Trophoblast cell (in vitro differentiated cells and primary cell): ENCODE data around the gene TRAPPC2.
A peak's percentile ranks its signal among the peaks of the same experiment; 100 is the strongest.

Experiments
- DNase-seq, 2 donors: peaks; one replicate each; pipeline ENCODE4 v3.0.0-alpha.2; 2016
- H2AFZ ChIP-seq: 2 replicates; pipeline ENCODE4 v1.6.1; 2013; ENCODE audit warnings: low read length, moderate library complexity, mild to moderate bottlenecking; ENCODE audit not compliant: insufficient read depth, poor library complexity
- H2AK5ac ChIP-seq: 2 replicates; pipeline ENCODE4 v1.6.1; 2013; ENCODE audit warnings: mild to moderate bottlenecking, low read length
- H2BK120ac ChIP-seq: 2 replicates; pipeline ENCODE4 v1.6.1; 2013; ENCODE audit warnings: low read length, mild to moderate bottlenecking, moderate library complexity; ENCODE audit not compliant: insufficient read depth, poor library complexity
- H2BK12ac ChIP-seq: 2 replicates; pipeline ENCODE4 v1.6.1; 2013; ENCODE audit warnings: mild to moderate bottlenecking, low read length, moderate library complexity
- H2BK5ac ChIP-seq: 2 replicates; pipeline ENCODE4 v1.6.1; 2013; ENCODE audit warnings: low read length, low read depth, moderate library complexity, mild to moderate bottlenecking; ENCODE audit not compliant: poor library complexity
- H3K14ac ChIP-seq: 2 replicates; pipeline ENCODE4 v1.6.1; 2013; ENCODE audit warnings: mild to moderate bottlenecking, low read length
- H3K18ac ChIP-seq: 2 replicates; pipeline ENCODE4 v1.6.1; 2013; ENCODE audit warnings: mild to moderate bottlenecking, low read length
- H3K23ac ChIP-seq: 2 replicates; pipeline ENCODE4 v1.6.1; 2013; ENCODE audit warnings: low read length
- H3K27ac ChIP-seq: 2 replicates; pipeline ENCODE4 v1.5.1; 2013; ENCODE audit warnings: low read depth, mild to moderate bottlenecking, inconsistent platforms, low read length, moderate library complexity
- H3K27me3 ChIP-seq: 2 replicates; pipeline ENCODE4 v1.6.1; 2013; ENCODE audit warnings: inconsistent platforms, mild to moderate bottlenecking, low read length, moderate library complexity; ENCODE audit not compliant: insufficient read depth
- H3K36me3 ChIP-seq, 2 experiments: 1 replicate in 1 of 2; 2 replicates in 1 of 2; pipeline ENCODE4 v1.6.1; 2013; ENCODE audit warnings: low read length in 2 of 2, mild to moderate bottlenecking in 2 of 2, moderate library complexity in 1 of 2; ENCODE audit not compliant: insufficient read depth in 2 of 2, control insufficient read depth in 1 of 2
- H3K4ac ChIP-seq: 2 replicates; pipeline ENCODE4 v1.6.1; 2013; ENCODE audit warnings: low read depth, mild to moderate bottlenecking, low read length, moderate library complexity
- H3K4me1 ChIP-seq, 2 experiments: 1 replicate in 1 of 2; 2 replicates in 1 of 2; pipeline ENCODE4 v1.6.1; 2013; ENCODE audit warnings: low read length in 2 of 2, mild to moderate bottlenecking in 2 of 2, moderate library complexity in 1 of 2; ENCODE audit not compliant: insufficient read depth in 2 of 2, control insufficient read depth in 1 of 2
- H3K4me2 ChIP-seq: 2 replicates; pipeline ENCODE4 v1.6.1; 2013; ENCODE audit warnings: inconsistent platforms, mild to moderate bottlenecking, low read length, moderate library complexity
- H3K4me3 ChIP-seq: 2 replicates; pipeline ENCODE4 v1.5.1; 2013; ENCODE audit warnings: mild to moderate bottlenecking, low read depth, low read length, inconsistent platforms
- H3K79me1 ChIP-seq: one replicate; pipeline ENCODE4 v1.6.1; 2013; ENCODE audit warnings: low read length
- H3K79me2 ChIP-seq: 2 replicates; pipeline ENCODE4 v1.6.1; 2013; ENCODE audit warnings: low read length, mild to moderate bottlenecking; ENCODE audit not compliant: control insufficient read depth, insufficient read depth, poor library complexity
- H3K9ac ChIP-seq: 2 replicates; pipeline ENCODE4 v1.6.1; 2013; ENCODE audit warnings: mild to moderate bottlenecking, low read length
- H3K9me3 ChIP-seq: 2 replicates; pipeline ENCODE4 v1.6.1; 2013; ENCODE audit warnings: low read depth, mild to moderate bottlenecking, control low read depth, inconsistent platforms, low read length; ENCODE audit not compliant: insufficient read depth
- H4K12ac ChIP-seq: 2 replicates; pipeline ENCODE4 v1.6.1; 2013; ENCODE audit warnings: low read depth, mild to moderate bottlenecking, low read length, moderate library complexity
- H4K8ac ChIP-seq: 2 replicates; pipeline ENCODE4 v1.6.1; 2013; ENCODE audit warnings: low read depth, mild to moderate bottlenecking, low read length, moderate library complexity
- H4K91ac ChIP-seq: one replicate; pipeline ENCODE4 v1.6.1; 2013; ENCODE audit warnings: low read depth, mild to moderate bottlenecking, low read length, moderate library complexity
- WGBS: extraction: QIAGEN DNeasy Blood & Tissue Kit; methylation state at CpG from one replicate; pipeline ENCODE4 v1.1.7; 2013; ENCODE audit warnings: missing lambda C conversion rate; ENCODE audit not compliant: insufficient read length, insufficient coverage; ENCODE audit errors: extremely low coverage; 5-methylcytosine and 5-hydroxymethylcytosine counted together

TRAPPC2 gene

GRCh38 chrX:13754765-13755164 is 20.3 kb upstream of the TRAPPC2 start:
- DNase-seq = peak in 1 of 2 donors; percentile 7
- no peaks in the 10 kb centered on the region for H3K9me3 ChIP-seq
- no peak overlapping the region for H3K4me2 ChIP-seq
- H3K27ac ChIP-seq = no peak overlapping the region
- no peak overlapping the region for H3K18ac ChIP-seq
- no CpG with 5 or more reads among the region's 1 CpG for WGBS
- H3K36me3 ChIP-seq = peaks cover 14 to 15% of the 10 kb centered on the region in 2 experiments
- no peak overlapping the region for H4K91ac ChIP-seq
- no peak overlapping the region for H3K4me3 ChIP-seq
- no peak overlapping the region for H2BK12ac ChIP-seq
- H3K23ac ChIP-seq = no peak overlapping the region
- H4K12ac ChIP-seq = no peak overlapping the region
- H2BK5ac ChIP-seq = no peak overlapping the region
- no peaks in the 10 kb centered on the region for H3K27me3 ChIP-seq
- H3K14ac ChIP-seq = no peak overlapping the region
- no peak overlapping the region for H2AK5ac ChIP-seq
- no peak overlapping the region for H4K8ac ChIP-seq
- H3K79me1 ChIP-seq = no peaks in the 10 kb centered on the region
- H3K79me2 ChIP-seq = no peaks in the 10 kb centered on the region
- no peaks in the 10 kb centered on the region for H3K4me1 ChIP-seq
- H3K4ac ChIP-seq = no peak overlapping the region
- H2AFZ ChIP-seq = no peak overlapping the region
- H2BK120ac ChIP-seq = no peak overlapping the region
- no peak overlapping the region for H3K9ac ChIP-seq

GRCh38 chrX:13752646-13753045 is 18.2 kb upstream of the TRAPPC2 start:
- Histone ChIP-seq H4K8ac (no peak overlapping the region), H4K12ac (no peak overlapping the region), H2AFZ (no peak overlapping the region), H3K4me3 (no peak overlapping the region), H3K9ac (no peak overlapping the region), H3K4me2 (no peak overlapping the region), H2BK5ac (no peak overlapping the region), H3K4me1 (no peaks in the 10 kb centered on the region), H2BK120ac (no peak overlapping the region), H3K23ac (no peak overlapping the region), H3K79me1 (no peaks in the 10 kb centered on the region), H3K4ac (no peak overlapping the region), H3K9me3 (no peaks in the 10 kb centered on the region), H3K18ac (no peak overlapping the region), H3K36me3 (peaks cover 15 to 16% of the 10 kb centered on the region in 2 experiments), H2AK5ac (no peak overlapping the region), H4K91ac (no peak overlapping the region), H3K79me2 (no peaks in the 10 kb centered on the region), H3K14ac (no peak overlapping the region), H2BK12ac (no peak overlapping the region), H3K27me3 (no peaks in the 10 kb centered on the region), H3K27ac (no peak overlapping the region)
- WGBS = no CpG with 5 or more reads among the region's 3 CpGs
- no peak for DNase-seq

GRCh38 chrX:13752141-13752540 is 17.7 kb upstream of the TRAPPC2 start:
- no peak overlapping the region for H3K18ac ChIP-seq
- H3K4me3 ChIP-seq = no peak overlapping the region
- H3K36me3 ChIP-seq = peaks cover 13 to 18% of the 10 kb centered on the region in 2 experiments
- H3K9me3 ChIP-seq = no peaks in the 10 kb centered on the region
- no peaks in the 10 kb centered on the region for H3K79me1 ChIP-seq
- no peak overlapping the region for H4K91ac ChIP-seq
- H2BK5ac ChIP-seq = no peak overlapping the region
- H3K4me2 ChIP-seq = no peak overlapping the region
- H2BK12ac ChIP-seq = no peak overlapping the region
- H2AFZ ChIP-seq = no peak overlapping the region
- no peak overlapping the region for H3K27ac ChIP-seq
- no peaks in the 10 kb centered on the region for H3K79me2 ChIP-seq
- no peaks in the 10 kb centered on the region for H3K4me1 ChIP-seq
- no peak overlapping the region for H3K9ac ChIP-seq
- no peak overlapping the region for H3K4ac ChIP-seq
- no peak overlapping the region for H2AK5ac ChIP-seq
- no peaks in the 10 kb centered on the region for H3K27me3 ChIP-seq
- H4K12ac ChIP-seq = no peak overlapping the region
- no peak for DNase-seq
- H4K8ac ChIP-seq = no peak overlapping the region
- H3K23ac ChIP-seq = no peak overlapping the region
- no peak overlapping the region for H3K14ac ChIP-seq
- WGBS = no CpG with 5 or more reads among the region's 3 CpGs
- H2BK120ac ChIP-seq = no peak overlapping the region

- Histone ChIP-seq H3K36me3 (peaks cover 8 to 18% of the 10 kb centered on the region in 2 experiments), H2AK5ac (no peak overlapping the region), H3K23ac (no peak overlapping the region), H2BK12ac (no peak overlapping the region), H3K14ac (no peak overlapping the region), H2AFZ (no peak overlapping the region), H3K9ac (no peak overlapping the region), H3K27ac (no peak overlapping the region), H3K79me2 (no peaks in the 10 kb centered on the region), H2BK120ac (no peak overlapping the region), H3K9me3 (no peaks in the 10 kb centered on the region), H3K4me1 (no peaks in the 10 kb centered on the region), H3K18ac (no peak overlapping the region), H2BK5ac (no peak overlapping the region), H3K4me2 (no peak overlapping the region), H3K27me3 (no peaks in the 10 kb centered on the region), H4K12ac (no peak overlapping the region), H4K8ac (no peak overlapping the region), H3K4me3 (no peak overlapping the region), H3K79me1 (no peaks in the 10 kb centered on the region), H4K91ac (no peak overlapping the region), H3K4ac (no peak overlapping the region)
- no peak for DNase-seq
Measured at GRCh38 chrX:13750812-13751211, 16.4 kb upstream of the TRAPPC2 start.
